NCI-H748 (cell line): Measurements from ENCODE around the gene WDR37.

Experiments
- DNase-seq: peaks from one replicate; lab custom pipeline; 2025; ENCODE audit not compliant: unreplicated experiment; lab: John Stamatoyannopoulos, UW

WDR37 gene

DNA sequence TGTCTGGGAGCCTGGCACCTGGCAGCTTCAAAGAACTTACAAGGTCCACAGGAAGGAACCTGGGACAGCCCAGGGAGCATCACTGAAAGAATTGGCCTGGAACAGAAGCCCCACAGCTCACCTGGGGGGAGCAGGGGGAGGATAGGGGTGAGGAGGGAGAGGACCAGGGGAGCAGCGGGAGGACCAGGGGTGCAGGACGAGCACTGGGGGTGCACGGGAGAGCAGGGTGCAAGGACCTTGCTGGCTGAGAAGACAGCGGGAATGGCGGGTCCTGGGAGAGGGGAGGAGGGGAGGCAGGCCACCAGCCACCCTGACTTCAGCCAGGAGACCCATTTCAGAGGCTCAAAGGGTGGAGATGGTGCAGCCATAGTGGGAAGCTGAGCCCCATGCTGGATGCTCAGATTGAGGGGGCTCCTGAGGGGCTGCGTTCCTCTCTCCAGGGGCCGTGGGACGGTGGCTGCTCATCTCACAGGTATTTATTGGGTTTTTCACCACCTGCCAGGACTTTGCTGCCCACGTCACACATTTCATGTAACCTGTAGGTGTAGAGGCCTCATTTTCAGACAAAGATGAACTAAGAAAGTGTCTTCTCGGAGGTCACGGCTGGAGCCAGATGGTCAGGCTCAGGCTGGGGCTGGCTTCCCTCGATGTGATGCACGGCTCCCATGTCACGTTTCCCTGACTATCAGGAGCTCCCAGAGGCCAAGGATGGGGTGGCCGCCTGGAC lies 110.1 kb downstream of the WDR37 start:
- no peak for DNase-seq

DNA sequence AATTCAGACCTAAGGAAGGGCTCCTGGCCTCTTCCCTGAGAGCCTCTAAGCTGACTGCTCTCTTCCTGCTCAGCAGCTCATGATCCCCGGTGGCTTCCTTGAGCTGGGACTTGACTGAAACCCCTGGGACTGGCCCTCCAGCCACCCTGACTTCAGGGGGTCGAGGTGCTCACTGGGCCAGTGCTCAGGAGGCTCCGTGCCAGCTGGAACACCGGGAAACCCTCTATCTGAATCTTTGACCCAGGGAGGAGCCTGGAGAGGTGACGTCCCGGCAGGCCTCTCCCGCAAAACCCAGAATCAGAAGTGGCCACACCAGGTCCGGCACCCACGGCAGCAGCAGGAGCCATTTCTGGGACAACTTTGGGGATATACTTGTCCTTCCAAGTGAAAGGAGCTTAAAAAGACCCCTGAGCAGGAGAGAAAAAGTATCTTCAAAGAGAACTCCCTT lies 110.7 kb downstream of the WDR37 start:
- no peak for DNase-seq

DNA sequence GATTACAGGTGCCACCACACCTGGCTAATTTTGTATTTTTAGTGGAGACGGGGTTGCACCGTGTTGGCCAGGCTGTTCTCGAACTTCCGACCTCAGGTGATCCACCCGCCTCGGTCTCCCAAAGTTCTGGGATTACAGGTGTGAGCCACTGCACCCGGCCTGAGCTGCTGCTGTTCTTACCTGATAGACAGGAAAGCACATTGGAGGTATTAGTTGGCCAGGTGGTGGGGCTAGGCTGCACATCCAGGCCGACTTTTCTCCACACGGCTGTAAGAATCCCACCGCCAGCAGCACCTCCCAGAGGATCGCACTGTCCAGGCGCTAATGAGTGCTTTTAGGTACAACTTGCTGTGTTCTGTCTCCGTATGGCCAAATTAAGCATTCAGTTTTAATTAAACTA lies 112.6 kb downstream of the WDR37 start:
- DNase-seq, result no peak

DNA sequence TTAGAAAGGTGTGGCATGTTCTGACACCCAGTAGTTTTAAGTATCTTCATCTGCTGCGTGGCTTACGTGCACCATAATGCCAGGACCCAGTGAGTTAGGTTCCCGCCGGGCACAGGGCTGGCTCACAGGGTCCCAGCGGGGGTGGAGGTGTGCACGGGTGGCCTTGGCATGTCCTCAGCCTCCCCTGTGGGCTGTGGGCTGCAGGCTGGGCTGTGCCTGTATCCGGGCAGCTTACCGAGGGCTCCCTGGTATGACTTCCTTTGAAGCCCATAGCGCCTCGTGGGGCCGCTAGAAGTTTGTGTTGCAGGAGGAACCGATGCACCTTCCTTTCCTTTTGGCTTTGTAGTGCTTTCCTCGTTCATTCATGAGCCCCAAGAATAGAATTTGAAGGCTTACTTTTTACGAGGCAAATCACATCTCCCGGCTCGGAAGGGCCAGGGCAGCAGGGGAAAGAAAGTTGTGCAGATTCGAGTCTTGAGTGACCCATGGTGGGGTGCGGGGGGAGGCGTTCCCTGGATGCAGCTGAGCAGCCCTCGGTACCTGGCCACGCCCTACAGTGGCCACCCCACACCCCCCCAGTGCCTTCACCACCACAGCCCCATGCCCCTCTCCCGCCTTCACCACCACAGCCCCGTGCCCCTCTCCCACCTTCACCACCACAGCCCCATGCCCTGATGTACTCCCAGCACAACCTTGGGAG lies 113.2 kb downstream of the WDR37 start:
- DNase-seq, result no peak

DNA sequence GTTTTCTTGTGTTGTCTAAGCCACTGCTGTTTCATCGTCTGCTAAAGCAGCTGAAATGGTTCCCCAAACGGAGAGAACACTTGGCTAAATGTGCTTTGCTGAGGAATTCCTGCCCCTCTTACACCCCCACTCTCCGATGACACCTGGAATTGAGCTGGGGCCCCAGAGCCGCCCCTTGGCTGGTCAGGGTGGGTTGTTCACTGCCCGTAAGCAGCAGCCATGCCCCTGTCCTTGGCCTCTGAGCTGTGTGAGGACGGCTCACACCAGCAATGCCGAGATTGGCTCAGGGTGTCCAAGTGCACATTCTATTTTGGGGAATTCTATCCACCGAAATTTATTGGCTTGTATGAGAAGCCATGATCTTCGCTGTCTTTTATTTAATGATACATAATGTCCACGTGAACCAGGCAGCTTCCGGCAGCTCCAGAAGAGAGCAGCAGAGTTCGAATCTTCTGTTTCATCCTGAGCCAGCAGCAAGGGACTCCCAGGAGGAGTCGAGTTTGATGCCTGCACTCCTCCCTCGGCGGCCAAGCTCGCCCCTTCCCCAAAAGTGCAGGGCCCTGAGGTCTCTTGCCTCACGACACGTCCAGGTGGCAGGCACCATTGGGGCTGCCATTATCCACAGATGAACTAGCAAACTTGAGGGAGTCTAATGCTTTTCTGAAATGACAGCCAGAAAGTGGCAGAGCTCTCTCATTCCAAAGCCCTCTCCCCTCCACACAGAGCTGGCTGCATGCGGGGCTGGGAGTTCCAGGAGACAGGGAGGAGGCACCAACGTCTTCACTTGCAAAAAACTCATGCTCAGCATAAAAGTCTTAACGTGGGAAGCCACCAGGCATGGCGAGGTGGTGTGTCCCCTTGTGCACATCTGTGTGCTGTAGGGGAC lies 114.0 kb downstream of the WDR37 start:
- no peak for DNase-seq

DNA sequence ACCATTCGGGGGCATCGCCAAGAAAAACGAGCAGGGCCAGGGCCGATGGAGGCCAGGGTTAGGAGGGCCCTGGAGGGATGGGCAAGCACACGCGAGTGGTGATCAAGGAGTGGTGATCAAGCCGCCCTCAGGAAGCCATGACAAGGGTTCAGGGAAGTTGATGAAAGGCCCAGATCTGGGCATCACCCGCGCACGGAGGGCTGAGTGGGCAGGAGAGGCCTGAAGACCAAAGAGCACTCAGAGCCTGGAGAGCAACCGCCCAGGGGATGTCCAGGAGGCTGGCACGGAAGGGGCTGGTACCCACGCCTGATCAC lies 114.6 kb downstream of the WDR37 start:
- DNase-seq, result no peak

DNA sequence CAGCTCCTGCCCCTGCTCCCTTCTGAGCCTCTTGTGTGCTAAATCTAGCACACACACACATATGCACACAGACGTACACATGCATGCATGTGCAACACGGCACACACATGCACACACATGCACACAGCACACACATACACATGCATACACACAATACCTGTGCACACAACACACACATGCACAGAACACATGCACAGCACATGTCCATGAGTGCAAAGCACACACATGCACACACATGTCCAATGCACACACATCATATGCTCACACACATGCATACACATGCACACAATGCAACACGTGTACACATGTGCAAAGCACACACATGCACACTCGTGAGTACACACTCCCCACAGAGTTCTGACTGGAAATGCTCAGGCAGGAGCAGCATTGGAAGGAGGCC lies 115.0 kb downstream of the WDR37 start:
- no peak for DNase-seq

DNA sequence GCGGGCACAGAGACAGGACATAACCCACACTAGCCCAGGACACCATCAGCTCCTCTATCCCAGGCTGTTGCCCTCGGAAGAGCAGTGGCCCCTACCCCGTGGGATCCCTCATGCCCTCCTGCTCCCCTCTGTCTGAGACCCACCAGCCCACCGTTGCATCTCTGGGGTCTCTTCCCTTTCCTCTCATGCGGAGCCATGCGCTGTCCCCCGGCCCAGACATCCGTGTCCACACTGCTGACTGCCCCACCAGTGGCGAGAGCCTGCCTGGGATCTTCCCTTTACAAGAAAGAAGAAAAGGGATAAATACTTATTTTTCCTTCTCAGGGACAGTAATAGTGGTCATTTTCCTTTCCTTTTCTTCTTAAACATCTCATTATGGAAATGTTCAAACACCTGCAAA lies 115.4 kb downstream of the WDR37 start:
- no peak for DNase-seq

DNA sequence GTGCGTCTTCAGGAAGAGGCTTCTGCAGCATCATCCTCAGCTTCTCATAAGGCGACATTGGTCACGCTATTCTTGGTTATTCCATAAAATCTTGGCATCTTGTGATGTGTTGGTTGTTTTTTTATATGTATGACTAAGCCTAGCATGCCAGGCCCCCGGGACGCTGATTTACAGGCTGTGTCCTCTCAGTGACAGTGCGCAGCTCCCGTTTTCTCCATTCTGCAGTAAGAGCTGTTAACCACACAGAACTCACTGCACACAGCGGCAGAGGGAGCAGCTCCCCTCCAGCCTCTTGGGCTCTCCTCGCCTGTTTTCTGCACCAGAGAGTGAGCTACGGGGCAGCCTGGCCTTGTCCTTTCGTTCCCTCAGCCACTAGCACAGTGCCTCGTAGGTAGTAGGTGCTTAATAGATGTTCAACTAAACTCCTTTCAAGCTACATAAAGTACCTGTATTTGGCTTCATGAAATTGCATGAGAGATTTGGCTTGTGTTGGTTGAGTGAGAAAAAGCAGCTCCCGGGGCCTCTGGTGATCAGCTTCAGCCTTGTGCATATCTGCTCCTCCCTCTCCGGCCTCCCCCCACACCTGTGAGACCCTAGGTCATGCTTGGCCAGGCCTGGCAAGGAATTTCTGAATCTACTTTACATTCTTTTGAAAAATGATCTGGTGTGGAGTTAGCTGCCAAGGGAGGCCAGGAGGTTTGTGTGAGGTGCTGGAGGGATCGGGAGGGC lies 116.2 kb downstream of the WDR37 start:
- no peak for DNase-seq

DNA sequence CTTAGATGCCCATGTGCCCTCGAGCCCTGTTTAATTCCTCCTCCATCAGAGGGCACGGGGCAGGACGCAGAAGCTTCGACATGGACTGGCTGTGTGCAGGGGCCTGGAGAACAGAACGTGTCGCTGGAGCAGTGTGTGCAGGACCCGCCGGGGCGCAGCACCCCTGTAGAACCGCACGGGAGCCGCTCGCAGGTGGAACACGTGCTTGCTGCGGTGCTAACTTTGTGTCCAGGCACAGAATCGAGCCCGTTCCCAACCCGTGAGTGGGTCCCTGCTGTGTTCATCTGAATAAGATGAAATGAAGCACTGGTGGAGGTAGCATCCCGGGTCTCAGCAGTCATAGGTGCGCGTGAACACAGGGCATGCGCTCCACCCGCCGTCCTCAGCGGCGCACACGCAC lies 116.9 kb downstream of the WDR37 start:
- DNase-seq, result no peak

DNA sequence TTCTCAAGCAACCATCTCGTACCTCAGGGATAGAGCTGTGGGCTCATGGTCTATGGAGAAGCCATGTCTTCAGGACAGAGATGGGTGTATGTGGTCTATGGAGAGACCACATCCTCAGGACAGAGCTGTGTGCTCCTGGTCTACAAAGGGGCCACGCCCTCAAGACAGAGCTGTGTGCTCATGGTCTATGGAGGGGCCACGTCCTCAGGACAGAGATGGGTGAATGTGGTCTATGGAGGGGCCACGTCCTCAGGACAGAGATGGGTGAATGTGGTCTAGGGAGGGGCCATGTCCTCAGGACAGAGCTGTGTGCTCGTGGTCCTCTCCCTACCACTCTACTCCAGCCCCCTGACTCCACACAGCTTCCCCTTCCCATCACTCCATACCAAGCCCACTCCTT lies 117.8 kb downstream of the WDR37 start:
- no peak for DNase-seq

DNA sequence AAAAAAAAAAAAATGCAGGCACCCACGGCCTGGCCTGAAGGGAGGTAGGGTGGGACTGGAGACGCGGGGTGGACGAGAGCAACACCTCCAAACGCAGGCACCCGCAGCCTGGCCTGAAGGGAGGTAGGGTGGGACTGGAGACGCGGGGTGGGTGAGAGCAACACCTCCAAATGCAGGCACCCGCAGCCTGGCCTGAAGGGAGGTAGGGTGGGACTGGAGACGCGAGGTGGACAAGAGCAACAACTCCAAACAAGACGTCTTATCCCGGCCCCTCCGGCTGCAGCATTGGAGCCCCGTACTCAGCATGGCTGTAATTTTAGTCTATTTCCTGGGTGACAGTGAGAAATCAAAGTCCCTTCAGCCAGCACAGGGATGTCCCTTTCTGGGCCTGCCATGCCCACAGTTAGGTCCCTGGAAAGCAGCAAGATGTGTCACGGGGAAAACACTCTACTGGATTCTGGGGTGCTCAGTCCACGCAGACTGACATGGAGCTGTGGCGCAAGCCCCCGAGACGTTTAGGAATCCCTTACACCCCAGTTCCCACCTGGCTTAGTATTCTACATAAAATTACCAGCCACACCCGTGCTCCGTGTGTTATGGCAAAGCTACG lies 119.9 kb downstream of the WDR37 start:
- no peak for DNase-seq

DNA sequence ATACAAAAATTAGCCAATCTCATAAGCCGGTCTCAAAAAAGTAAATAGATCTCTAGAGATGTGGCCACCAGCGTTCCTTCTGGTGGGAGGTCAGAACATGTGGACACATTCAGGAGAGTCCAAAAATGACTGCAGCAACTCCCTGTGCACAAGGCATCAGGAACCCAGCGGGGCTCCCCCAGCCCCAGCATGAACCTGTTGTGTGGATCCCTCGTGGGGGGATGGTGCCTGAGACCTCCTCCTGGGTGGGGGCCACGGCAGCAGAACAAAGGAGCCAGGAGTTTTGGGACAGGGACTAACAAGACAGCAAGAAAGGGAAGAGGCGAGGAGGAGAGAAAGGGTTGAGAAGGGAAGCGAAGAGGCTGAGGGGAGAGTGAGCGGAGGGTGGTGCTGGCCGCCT lies 121.8 kb downstream of the WDR37 start:
- no peak for DNase-seq

DNA sequence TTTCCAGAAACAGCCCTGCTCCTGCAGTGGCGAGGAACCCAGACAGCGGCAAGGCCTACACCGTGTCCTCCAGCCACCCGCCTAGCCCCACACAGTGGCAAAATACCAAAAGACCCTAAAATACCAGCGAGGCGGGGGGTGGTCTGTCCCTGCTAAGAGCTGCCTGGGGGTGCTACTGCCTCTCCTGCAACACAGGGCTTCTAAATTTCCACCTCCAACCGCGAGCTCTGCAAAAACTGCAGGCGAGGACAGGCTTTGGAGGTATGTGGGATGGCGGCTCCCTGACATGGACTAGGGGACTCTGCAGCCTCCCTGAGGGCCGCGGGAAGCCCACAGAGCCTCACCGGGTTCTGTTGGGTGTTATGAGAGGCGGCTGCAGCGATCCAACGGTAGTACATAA lies 122.3 kb downstream of the WDR37 start:
- DNase-seq, result no peak

DNA sequence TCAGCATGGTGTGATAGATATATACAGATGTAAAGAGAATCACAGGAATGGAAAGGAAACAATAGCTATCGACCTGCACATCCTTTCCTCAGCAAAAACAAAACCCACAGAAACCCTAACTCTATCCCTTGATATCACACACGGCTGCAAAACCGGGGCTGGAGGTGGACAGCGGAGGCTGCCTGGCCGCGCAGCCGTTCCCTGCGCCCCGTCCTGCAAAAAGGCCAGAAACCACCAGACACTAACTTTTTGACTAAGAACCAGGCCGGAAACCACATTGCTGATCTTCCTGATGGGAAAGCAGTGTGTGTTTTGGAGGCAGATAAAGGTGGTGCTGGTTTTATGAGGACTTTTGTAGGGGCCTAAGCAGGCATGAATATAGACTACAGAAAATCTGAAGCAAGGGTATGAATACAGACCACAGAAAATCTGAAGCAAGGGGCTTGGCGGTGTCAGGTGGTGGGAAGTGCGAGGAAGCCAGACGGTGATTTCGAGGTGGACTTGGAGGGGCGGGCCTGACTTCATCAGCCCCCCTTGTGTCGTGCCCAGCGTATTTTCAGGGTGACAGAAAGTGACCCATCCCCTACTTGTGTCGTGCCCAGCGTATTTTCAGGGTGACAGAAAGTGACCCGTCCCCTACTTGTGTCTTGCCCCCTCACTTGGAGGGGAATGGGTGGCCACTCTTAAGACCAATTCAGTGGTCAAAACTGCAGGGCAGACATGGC lies 123.3 kb downstream of the WDR37 start:
- no peak for DNase-seq

DNA sequence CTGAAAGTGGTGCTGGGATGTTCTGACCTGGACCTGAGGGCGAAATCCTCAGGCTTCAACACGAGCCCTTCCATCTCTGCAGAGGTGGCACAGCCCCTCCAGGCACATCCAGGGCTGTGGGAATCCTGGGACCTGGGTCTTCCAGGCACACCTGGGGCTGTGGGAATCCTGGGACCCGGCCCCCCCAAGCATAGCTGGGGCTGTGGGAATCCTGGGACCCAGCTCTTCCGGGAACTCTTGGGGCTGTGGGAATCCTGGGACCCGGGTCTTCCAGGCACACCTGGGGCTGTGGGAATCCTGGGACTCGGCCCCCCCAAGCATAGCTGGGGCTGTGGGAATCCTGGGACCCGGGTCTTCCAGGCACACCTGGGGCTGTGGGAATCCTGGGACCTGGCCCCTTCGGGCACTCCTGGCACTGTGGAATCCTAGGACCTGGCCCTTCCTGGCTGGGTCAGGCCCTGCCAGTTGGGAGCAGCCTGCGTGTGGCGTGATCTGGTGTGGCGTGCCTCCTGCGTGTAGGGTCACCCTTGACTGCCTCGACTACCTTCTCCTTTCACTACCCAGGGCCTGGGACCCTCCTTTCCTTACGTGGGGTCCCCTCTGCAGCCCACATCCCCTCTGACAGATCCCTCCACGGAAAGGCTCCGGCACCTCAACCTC lies 124.0 kb downstream of the WDR37 start:
- DNase-seq, result no peak

DNA sequence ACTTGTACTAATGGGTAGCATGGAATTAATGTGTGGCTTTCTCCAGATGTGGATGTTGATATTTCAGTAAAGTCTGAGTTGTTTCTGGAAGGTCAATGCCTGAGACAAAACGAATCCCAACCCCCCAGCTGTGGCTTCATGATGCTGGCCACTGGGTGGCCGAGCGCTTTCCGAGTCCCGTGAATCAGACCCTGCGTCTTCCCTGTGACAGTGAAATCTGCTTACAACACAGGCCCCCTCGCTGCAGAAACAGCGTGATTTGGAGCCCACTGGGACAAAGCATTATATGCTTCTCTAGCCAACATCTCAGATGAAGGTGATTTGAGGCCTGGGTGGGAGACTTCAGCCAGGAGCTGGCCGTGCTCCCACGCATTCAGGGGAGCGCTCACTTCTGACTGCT lies 124.7 kb downstream of the WDR37 start:
- DNase-seq, result no peak
